ENCODE results near the gene TEKTIP1. TPM values are rescaled to one million over a fixed set of nuclear protein-coding genes. Genes with fewer than 3 reads are reported as not detected.

Gene TEKTIP1
- total RNA-seq, 6 donors from 2014 or later, result 1.6 to 7.3 (median 6.2) TPM; not detected in 3

DNA sequence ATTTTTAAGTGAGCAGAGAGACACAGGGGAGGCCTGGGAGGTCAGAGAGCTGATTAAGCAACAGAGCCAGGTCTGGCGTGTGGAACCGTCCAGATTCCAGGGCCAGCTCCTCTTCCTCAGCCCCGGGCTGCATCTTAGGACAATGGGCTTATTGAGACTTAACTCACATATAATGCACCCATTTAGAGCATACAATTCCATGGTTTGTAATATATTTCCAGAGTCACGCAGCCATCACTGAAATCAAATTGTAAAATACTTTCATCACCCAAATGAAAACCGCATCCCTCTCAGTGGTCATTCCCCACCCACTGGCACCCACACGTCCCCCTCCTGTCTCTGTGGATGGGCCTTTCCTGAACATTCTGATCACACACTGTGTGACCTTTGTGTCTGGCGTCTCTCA lies 31.6 kb downstream of the TEKTIP1 start:
- H3K4me3 ChIP-seq, result no peak overlapping the region
- H3K27ac ChIP-seq, result no peak overlapping the region
- no peak for ATAC-seq (ENCODE audit: low FRiP score in 2 of 2)
- H3K27me3 ChIP-seq, result no peaks in the 10 kb centered on the region
- peaks cover 0 to 8% (median 0%) of the 10 kb centered on the region in 4 donors for H3K36me3 ChIP-seq
- no peaks in the 10 kb centered on the region for H3K9me3 ChIP-seq
- 79 to 88% methylated on average over 7 of the region's 7 CpGs for WGBS, 2 donors
- TF ChIP-seq POLR2A (IDR thresholded peaks at IDR 0.05) (no peak), POLR2AphosphoS5 (IDR thresholded peaks at IDR 0.05) (no peak), EP300 (IDR thresholded peaks at IDR 0.05) (no peak)
- TF ChIP-seq, protein P1, sequence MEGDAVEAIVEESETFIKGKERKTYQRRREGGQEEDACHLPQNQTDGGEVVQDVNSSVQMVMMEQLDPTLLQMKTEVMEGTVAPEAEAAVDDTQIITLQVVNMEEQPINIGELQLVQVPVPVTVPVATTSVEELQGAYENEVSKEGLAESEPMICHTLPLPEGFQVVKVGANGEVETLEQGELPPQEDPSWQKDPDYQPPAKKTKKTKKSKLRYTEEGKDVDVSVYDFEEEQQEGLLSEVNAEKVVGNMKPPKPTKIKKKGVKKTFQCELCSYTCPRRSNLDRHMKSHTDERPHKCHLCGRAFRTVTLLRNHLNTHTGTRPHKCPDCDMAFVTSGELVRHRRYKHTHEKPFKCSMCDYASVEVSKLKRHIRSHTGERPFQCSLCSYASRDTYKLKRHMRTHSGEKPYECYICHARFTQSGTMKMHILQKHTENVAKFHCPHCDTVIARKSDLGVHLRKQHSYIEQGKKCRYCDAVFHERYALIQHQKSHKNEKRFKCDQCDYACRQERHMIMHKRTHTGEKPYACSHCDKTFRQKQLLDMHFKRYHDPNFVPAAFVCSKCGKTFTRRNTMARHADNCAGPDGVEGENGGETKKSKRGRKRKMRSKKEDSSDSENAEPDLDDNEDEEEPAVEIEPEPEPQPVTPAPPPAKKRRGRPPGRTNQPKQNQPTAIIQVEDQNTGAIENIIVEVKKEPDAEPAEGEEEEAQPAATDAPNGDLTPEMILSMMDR (IDR thresholded peaks at IDR 0.05), result no peak
- peaks cover 6 to 23% (median 16%) of the 10 kb centered on the region in 4 donors for H3K4me1 ChIP-seq
- no peak for DNase-seq

DNA sequence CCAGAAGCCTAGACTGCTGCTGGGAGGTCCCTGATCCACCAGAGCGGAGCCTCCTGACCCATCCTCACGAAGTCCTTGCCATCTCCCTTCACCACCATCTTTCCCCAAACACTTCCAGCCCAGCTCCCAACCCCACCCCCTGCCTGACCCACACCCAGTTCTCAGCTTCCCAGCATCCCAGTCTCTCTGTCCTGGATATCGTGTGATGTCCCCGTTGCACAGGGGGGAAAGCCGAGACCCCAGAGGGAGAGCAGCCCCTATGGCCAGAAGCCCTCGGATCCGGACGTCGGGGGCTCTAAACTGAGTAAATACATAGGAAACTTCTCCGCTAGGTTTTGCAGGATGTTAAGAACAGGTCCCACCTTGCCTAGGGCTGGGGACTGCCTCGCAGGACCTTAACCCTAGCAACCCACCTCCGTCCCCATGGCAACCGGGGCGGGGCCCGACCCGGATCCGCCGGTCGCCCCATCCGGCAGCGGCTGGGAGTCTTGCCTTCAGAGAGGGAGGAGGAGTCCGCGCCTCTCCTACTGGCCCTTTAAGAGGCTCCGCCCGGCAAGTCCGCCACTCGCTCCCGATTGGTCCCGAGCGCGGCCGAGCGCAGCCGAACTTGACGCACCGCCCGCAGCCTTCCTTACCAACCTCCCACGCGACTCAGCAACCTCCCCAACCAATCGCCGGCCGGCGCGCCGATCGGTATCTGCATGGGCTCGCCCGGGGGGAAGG lies 33.3 kb downstream of the TEKTIP1 start:
- Histone ChIP-seq H3K9me3 (no peaks in the 10 kb centered on the region), H3K27me3 (no peaks in the 10 kb centered on the region), H3K27ac (peak overlapping the region in 2 of 4 donors; percentile 84 to 92), H3K4me1 (peaks cover 15 to 33% (median 25%) of the 10 kb centered on the region in 4 donors), H3K36me3 (peaks cover 0 to 8% (median 0%) of the 10 kb centered on the region in 4 donors), H3K4me3 (peak overlapping the region; percentile 26 to 92 (median 88))
- TF ChIP-seq POLR2AphosphoS5 (IDR thresholded peaks at IDR 0.05) (peak in 1 of 2 donors; percentile 43), EP300 (IDR thresholded peaks at IDR 0.05) (no peak)
- WGBS, 2 donors, result 4 to 6% methylated on average over 10 to 27 of the region's 48 CpGs
- ATAC-seq (ENCODE audit: low FRiP score in 2 of 2) (peak; percentile 97 to 99), DNase-seq (peak; percentile 100)

DNA sequence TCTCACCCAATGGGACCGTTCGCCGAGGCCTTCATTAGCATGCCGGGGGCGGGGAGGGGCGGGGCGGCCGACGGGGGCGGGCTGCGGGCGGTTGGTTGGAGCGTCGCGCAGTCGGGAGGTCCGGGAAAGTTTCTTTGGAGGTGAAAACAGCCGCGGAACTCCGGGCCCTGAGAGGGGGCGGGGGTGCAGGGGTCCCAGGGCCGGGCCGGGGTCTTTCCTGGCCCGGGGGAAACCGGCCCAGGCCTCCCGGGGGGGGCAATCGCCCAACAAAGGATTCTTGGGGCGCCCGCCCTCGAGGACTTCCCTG lies 33.8 kb downstream of the TEKTIP1 start, which contains the start of gene HMG20B:
TSS of gene HMG20B (plus strand) at position 90 of the 307 bp plus-strand sequence. CDS start 366 bp downstream, outside the sequence.
- no CpG with 5 or more reads among the region's 30 CpGs for WGBS, 2 donors
- no peak for ATAC-seq (ENCODE audit: low FRiP score in 2 of 2)

DNA sequence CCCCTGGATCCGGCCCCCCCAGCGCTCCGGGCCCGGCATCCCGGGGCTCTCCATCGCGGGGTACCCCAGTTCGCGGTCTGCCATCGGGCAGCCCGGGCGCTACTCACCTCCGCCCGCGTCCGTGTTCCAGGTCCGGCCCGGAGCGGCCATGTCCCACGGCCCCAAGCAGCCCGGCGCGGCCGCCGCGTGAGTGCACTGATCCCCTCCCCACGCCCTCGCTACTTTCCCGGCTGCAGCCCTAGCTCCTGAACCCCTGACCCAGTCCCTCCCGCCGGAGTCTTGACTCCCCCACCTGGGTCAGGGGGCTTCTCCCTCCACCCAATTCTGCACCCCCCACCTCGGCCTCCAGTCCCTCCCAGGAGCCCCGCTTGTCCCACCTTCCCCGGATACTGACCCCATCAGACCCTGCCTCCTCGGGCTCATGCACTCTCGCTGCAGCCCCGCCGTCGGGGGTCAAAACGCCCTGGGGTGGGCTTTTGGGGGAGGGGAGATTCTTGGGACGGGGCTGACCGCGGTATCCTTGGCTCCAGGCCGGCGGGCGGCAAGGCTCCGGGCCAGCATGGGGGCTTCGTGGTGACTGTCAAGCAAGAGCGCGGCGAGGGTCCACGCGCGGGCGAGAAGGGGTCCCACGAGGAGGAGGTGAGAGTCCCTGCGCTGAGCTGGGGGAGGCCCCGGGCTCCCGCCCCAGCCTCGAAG lies 34.3 kb downstream of the TEKTIP1 start:
- Histone ChIP-seq H3K27ac (peak overlapping the region; percentile 80 to 92 (median 82)), H3K27me3 (no peaks in the 10 kb centered on the region), H3K9me3 (no peaks in the 10 kb centered on the region), H3K4me1 (peaks cover 15 to 33% (median 25%) of the 10 kb centered on the region in 4 donors), H3K36me3 (peaks cover 0 to 12% (median 0%) of the 10 kb centered on the region in 4 donors), H3K4me3 (peak overlapping the region; percentile 85 to 92 (median 88))
- DNase-seq (peak; percentile 29 to 92), ATAC-seq (ENCODE audit: low FRiP score in 2 of 2) (peak; percentile 13 to 33)
- 0% methylated on average over 12 to 29 of the region's 60 CpGs for WGBS, 2 donors
- TF ChIP-seq POLR2A (IDR thresholded peaks at IDR 0.05), result no peak
- TF ChIP-seq, protein P1 (IDR thresholded peaks at IDR 0.05), result no peak
- TF ChIP-seq POLR2AphosphoS5 (IDR thresholded peaks at IDR 0.05), result no peak
- TF ChIP-seq EP300 (IDR thresholded peaks at IDR 0.05), result no peak

More for the DNA sequence above, 33.8 kb downstream of the TEKTIP1 start, which contains the start of gene HMG20B:
- peaks cover 0 to 9% (median 0%) of the 10 kb centered on the region in 4 donors for H3K36me3 ChIP-seq
- TF ChIP-seq, protein P1 (IDR thresholded peaks at IDR 0.05), result no peak
- no peak for TF ChIP-seq POLR2AphosphoS5 (IDR thresholded peaks at IDR 0.05)
- TF ChIP-seq EP300 (IDR thresholded peaks at IDR 0.05), result no peak
- TF ChIP-seq POLR2A (IDR thresholded peaks at IDR 0.05), result peak in 1 of 4 donors; percentile 31
- H3K4me3 ChIP-seq, result peak within 1 kb of the TSS; percentile 85 to 92 (median 88)
- H3K27ac ChIP-seq, result peak within 1 kb of the TSS; percentile 80 to 92 (median 82)
- peaks cover 15 to 33% (median 25%) of the 10 kb centered on the region in 4 donors for H3K4me1 ChIP-seq
- DNase-seq, result no peak
- H3K9me3 ChIP-seq, result no peaks in the 10 kb centered on the region
- no peaks in the 10 kb centered on the region for H3K27me3 ChIP-seq

Data from upper lobe of left lung (tissue), 6 donors.